Measurements from ENCODE around the gene NUP133.
"Not testable (repeated sequence)": the region's sequence is repeated elsewhere in the genome, so short reads cannot be mapped to it uniquely, and the experiment has no call there.

Gene NUP133

DNA sequence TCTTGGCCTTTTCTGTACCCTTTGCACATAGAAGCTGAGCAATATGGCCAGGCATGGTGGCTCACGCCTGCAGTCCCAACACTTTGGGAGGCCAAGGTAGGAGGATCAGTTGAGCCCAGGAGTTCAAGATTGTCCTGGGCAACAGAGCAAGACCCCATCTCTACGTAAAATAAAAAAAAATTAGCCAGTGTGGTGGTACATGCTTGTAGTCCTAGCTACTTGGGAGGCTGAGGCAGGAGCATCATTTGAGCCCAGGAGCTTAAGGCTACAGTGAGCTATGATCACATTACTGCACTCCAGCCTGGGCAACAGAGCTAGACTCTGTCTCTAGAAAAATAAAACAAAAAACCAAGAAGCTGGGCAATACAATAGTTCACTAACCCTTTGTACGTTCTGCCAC lies 80.6 kb downstream of the NUP133 start:
- Histone ChIP-seq H3K36me3 (ENCODE audit: control insufficient read depth, insufficient read depth, low read length) (no peaks in the 10 kb centered on the region), H3K27me3 (replicated peaks; ENCODE audit: control insufficient read depth, insufficient read depth, low read length) (peaks cover 2% of the 10 kb centered on the region), H3K4me3 (replicated peaks; ENCODE audit: low read depth, low read length) (no peak overlapping the region)
- TF ChIP-seq, protein P1, sequence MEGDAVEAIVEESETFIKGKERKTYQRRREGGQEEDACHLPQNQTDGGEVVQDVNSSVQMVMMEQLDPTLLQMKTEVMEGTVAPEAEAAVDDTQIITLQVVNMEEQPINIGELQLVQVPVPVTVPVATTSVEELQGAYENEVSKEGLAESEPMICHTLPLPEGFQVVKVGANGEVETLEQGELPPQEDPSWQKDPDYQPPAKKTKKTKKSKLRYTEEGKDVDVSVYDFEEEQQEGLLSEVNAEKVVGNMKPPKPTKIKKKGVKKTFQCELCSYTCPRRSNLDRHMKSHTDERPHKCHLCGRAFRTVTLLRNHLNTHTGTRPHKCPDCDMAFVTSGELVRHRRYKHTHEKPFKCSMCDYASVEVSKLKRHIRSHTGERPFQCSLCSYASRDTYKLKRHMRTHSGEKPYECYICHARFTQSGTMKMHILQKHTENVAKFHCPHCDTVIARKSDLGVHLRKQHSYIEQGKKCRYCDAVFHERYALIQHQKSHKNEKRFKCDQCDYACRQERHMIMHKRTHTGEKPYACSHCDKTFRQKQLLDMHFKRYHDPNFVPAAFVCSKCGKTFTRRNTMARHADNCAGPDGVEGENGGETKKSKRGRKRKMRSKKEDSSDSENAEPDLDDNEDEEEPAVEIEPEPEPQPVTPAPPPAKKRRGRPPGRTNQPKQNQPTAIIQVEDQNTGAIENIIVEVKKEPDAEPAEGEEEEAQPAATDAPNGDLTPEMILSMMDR (IDR thresholded peaks at IDR 0.05; ENCODE audit: insufficient read depth, low read length, poor library complexity, severe bottlenecking): no peak
- no peak for DNase-seq (ENCODE audit: extremely low read depth, insufficient read length)

GRCh38 chr1:229425564-229426159 lies 82.5 kb downstream of the NUP133 start:
- TF ChIP-seq, protein P1 (IDR thresholded peaks at IDR 0.05; ENCODE audit: insufficient read depth, low read length, poor library complexity, severe bottlenecking): no peak
- no peak overlapping the region for H3K4me3 ChIP-seq (replicated peaks; ENCODE audit: low read depth, low read length)
- DNase-seq (ENCODE audit: extremely low read depth, insufficient read length): no peak
- H3K27me3 ChIP-seq (replicated peaks; ENCODE audit: control insufficient read depth, insufficient read depth, low read length): peaks cover 2% of the 10 kb centered on the region
- no peaks in the 10 kb centered on the region for H3K36me3 ChIP-seq (ENCODE audit: control insufficient read depth, insufficient read depth, low read length)

DNA sequence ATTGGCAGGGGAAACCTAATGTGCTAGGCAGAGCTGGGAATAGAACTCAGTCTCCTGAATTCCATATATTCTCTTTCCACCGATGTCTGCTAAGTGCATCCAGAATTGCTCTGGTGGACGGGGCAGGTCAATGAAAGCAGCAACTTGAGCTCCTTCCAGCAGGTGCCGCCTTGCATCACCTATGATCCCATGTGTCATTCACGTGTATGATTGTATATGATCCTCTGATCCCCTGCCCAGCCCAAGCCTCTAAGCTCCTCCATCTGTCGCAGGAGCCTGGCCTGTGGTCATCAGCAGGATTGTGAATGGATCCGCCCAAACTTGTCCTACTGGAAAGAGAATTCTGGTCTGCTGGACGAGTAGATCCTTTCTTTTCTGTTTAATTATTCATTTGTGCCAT lies 87.4 kb downstream of the NUP133 start:
- no peak overlapping the region for H3K4me3 ChIP-seq (replicated peaks; ENCODE audit: low read depth, low read length)
- H3K27me3 ChIP-seq (replicated peaks; ENCODE audit: control insufficient read depth, insufficient read depth, low read length): no peaks in the 10 kb centered on the region; the same call in 1 of the 2 replicates
- TF ChIP-seq, protein P1 (IDR thresholded peaks at IDR 0.05; ENCODE audit: insufficient read depth, low read length, poor library complexity, severe bottlenecking): peak; percentile 39
- DNase-seq (ENCODE audit: extremely low read depth, insufficient read length): no peak
- no peaks in the 10 kb centered on the region for H3K36me3 ChIP-seq (ENCODE audit: control insufficient read depth, insufficient read depth, low read length)

- H3K27me3 ChIP-seq (replicated peaks; ENCODE audit: control insufficient read depth, insufficient read depth, low read length): no peaks in the 10 kb centered on the region
- H3K4me3 ChIP-seq (replicated peaks; ENCODE audit: low read depth, low read length): no peak overlapping the region
- TF ChIP-seq, protein P1 (IDR thresholded peaks at IDR 0.05; ENCODE audit: insufficient read depth, low read length, poor library complexity, severe bottlenecking): no peak
- no peaks in the 10 kb centered on the region for H3K36me3 ChIP-seq (ENCODE audit: control insufficient read depth, insufficient read depth, low read length)
- DNase-seq (ENCODE audit: extremely low read depth, insufficient read length): no peak
Observed at GRCh38 chr1:229420224-229420623, 87.9 kb downstream of the NUP133 start.

GRCh38 chr1:229418586-229418985 lies 89.6 kb downstream of the NUP133 start:
- DNase-seq (ENCODE audit: extremely low read depth, insufficient read length); H3K36me3 ChIP-seq (ENCODE audit: control insufficient read depth, insufficient read depth, low read length); H3K4me3 ChIP-seq (replicated peaks; ENCODE audit: low read depth, low read length): not testable (repeated sequence)

GRCh38 chr1:229412810-229413209 lies 95.3 kb downstream of the NUP133 start:
- H3K36me3 ChIP-seq (ENCODE audit: control insufficient read depth, insufficient read depth, low read length); DNase-seq (ENCODE audit: extremely low read depth, insufficient read length); H3K27me3 ChIP-seq (replicated peaks; ENCODE audit: control insufficient read depth, insufficient read depth, low read length); H3K4me3 ChIP-seq (replicated peaks; ENCODE audit: low read depth, low read length): not testable (repeated sequence)

More at GRCh38 chr1:229418586-229418985, 89.6 kb downstream of the NUP133 start:
- not testable (repeated sequence) for H3K27me3 ChIP-seq (replicated peaks; ENCODE audit: control insufficient read depth, insufficient read depth, low read length)

DNA sequence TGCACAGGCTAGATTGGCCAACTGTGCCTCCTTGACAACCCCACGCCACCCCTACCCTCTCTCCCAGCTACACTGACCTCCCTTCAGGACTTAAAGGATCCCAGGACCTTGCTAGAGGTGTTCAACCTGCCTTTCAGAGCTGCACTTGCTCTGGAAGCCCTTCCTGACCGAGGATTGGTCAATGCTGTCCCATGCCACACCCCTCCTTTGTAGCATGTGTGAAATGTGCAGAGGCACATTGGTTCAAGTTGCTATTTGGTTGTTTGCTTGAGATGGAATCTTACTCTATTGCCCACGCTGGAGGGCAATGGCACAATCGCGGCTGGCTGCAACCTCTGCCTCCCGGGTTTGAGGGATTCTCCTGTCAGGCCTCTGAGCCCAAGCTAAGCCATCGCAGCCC lies 96.1 kb downstream of the NUP133 start:
- no peak for DNase-seq (ENCODE audit: extremely low read depth, insufficient read length)
- H3K4me3 ChIP-seq (replicated peaks; ENCODE audit: low read depth, low read length): no peak overlapping the region
- H3K27me3 ChIP-seq (replicated peaks; ENCODE audit: control insufficient read depth, insufficient read depth, low read length): peaks cover 8% of the 10 kb centered on the region
- TF ChIP-seq, protein P1 (IDR thresholded peaks at IDR 0.05; ENCODE audit: insufficient read depth, low read length, poor library complexity, severe bottlenecking): no peak
- no peaks in the 10 kb centered on the region for H3K36me3 ChIP-seq (ENCODE audit: control insufficient read depth, insufficient read depth, low read length)

Measured in GM06990 (cell line).